ENCODE data around the gene FA2H.

The FA2H gene

DNA sequence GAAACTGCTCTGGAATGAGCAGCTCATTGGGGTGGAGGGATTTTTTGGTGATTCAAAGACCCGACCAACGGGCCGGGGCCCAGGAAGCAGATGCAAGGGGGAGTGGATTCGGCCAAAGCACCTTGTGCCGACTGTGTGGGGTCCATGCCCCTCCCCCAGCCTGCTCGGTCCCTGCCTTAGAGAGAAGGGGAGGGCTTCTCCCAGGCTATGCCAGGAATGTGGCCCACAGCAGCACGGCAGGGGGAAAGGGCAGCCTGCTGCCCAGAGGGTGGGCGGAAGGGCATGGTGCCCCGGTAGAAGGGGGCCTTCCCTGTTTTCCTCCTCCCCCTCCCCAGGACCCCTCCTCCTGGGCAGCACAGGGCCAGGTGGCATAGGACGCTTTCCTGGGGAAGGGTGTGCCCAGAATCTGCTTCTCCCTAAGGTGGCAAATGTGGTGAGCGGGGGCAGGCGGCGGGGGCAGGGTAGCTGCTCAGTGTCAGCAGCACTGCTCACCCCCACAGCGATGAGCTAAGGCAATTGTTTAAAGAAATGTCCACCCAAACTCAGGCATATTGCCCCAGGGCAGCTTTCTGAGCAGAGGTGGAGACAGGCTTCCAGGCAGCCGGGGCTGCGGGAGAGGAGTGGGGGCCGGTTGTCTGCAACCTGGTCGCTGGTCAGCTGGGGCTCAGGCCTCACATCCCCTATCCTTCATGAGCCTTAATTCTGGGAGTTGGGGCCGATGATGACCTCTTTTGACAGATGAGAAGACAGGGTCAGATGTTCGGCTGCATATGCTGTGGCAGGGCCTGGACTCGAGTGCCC, 40.1 kb downstream of the FA2H start:
- no peak overlapping the region for H3K4me3 ChIP-seq (ENCODE audit: low read length)
- DNase-seq (ENCODE audit: low read depth), result no peak
- no peak for TF ChIP-seq CTCF (IDR thresholded peaks at IDR 0.05; ENCODE audit: insufficient read depth, low read depth, low read length, missing control alignments)

DNA sequence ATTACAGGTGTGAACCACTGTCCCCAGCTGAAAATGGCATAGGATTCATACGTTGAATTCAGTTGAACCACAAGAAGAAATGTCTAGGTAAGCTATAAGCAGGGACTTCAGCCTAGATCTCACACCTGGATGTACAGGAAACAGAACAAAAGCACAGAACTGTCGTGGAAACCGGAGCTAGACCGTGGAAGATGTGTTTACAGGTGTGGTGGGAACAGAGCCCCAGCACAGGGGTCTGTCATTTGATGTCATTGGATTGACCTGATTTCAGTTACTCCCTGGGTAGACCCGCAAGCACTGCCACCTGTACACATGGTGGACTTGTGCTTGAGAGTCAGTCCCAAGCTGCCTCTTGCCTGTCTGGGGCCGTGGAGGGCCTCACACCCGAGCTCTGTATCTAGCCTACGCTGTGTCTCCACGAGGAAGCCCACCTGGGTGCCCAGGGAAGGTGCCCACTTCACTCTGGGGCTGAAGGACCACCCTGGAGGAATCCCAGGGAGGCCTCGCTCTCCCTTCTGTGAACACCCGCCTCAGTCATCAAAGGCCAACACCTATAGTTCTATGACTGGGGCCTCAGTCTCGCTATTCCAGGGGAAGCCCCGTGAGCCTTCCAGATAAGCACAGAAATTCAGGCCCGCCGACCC, 41.8 kb downstream of the FA2H start:
- no peak for TF ChIP-seq CTCF (IDR thresholded peaks at IDR 0.05; ENCODE audit: insufficient read depth, low read depth, low read length, missing control alignments)
- H3K4me3 ChIP-seq (ENCODE audit: low read length), result no peak overlapping the region
- DNase-seq (ENCODE audit: low read depth), result no peak

GRCh38 chr16:74731853-74732477, 42.7 kb downstream of the FA2H start:
- no peak overlapping the region for H3K4me3 ChIP-seq (ENCODE audit: low read length)
- no peak for TF ChIP-seq CTCF (IDR thresholded peaks at IDR 0.05; ENCODE audit: insufficient read depth, low read depth, low read length, missing control alignments)
- DNase-seq (ENCODE audit: low read depth), result no peak

- DNase-seq (ENCODE audit: low read depth), result peak; percentile 79
- H3K4me3 ChIP-seq (ENCODE audit: low read length), result no peak overlapping the region
- TF ChIP-seq CTCF (IDR thresholded peaks at IDR 0.05; ENCODE audit: insufficient read depth, low read depth, low read length, missing control alignments), result no peak
Observed at GRCh38 chr16:74729783-74730683, 44.6 kb downstream of the FA2H start.

GRCh38 chr16:74727903-74728302, 46.7 kb downstream of the FA2H start:
- no peak for TF ChIP-seq CTCF (IDR thresholded peaks at IDR 0.05; ENCODE audit: insufficient read depth, low read depth, low read length, missing control alignments)
- DNase-seq (ENCODE audit: low read depth), result no peak
- H3K4me3 ChIP-seq (ENCODE audit: low read length), result no peak overlapping the region

DNA sequence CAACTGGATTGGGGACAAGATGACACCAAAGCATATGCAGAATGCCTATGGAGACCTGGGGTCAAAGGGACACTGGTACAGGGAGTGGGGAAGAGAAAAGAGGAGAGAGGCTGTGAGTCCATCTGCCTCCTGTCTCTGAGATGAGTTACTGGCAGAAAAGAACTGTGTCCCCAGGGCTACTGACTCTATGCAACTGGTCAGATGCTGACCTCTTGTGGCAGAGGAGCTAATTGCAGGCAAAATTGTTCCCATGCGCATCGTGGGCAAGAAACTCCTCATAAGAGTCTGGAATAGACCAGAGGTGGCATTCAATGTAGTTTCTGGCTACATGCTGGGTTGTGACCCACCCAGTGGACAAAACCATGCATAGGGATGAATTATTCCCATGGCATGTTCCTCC, 47.9 kb downstream of the FA2H start:
- DNase-seq (ENCODE audit: low read depth), result no peak
- H3K4me3 ChIP-seq (ENCODE audit: low read length), result no peak overlapping the region
- TF ChIP-seq CTCF (IDR thresholded peaks at IDR 0.05; ENCODE audit: insufficient read depth, low read depth, low read length, missing control alignments), result peak; percentile 40
